Measurements from ENCODE around the gene COL12A1. TPM values are rescaled to one million over a fixed set of nuclear protein-coding genes. Genes with fewer than 3 reads are reported as not detected.
A peak's percentile ranks its signal among the peaks of the same experiment; 100 is the strongest.

COL12A1 gene
- total and polyA plus RNA-seq, 2 of the 13 experiments (the other 11 are each of a cell fraction or from before 2014, with no cell fraction given), result 0.02 TPM; not detected in 1

DNA sequence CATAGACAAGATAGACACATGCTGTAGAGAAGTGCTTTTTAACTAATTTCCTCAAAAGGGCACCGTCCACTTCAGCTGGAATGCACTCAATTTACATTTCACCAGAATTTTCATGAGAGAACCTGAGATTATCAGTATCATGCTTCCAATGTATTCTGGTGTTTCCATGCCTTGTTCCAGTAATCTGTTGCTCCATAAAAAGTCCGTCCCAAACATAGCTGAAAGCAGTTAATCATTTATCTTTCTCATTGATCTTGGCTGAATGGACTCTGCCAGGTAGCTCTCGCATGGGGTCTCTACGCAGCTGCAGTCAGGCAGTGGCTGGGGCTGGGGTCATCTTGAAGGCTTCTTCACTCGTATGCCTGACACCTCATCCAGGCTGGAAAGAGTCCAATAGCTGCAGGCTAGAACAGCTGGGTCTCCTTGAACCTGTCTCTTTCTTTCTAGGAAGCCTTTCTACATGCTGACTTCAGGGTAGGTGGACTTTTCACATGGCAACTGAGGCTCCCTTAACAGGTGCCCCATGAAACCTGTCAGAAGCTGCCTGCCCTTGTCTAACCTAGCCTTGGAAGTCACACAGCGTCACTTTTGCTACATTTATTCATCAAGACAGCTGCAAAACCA, 18.6 kb upstream of the COL12A1 start:
- in situ Hi-C loops (cut with HindIII; ENCODE audit: extremely low pct_ligation_motif_present, low pct_unique_long_range_greater_than_20kb), result loop anchor here (25.0 kb wide), 4 partner anchors 637 to 1487 kb away; no protein-coding TSS in a partner anchor
- H3K27ac ChIP-seq (ENCODE audit: extremely low read length, insufficient read depth, low read length), result no peak overlapping the region
- H3K9me3 ChIP-seq (ENCODE audit: low read length), result no peaks in the 10 kb centered on the region
- no peaks in the 10 kb centered on the region for H3K79me2 ChIP-seq (ENCODE audit: insufficient read depth, low read length)
- peak overlapping the region; percentile 25 for H2AFZ ChIP-seq (ENCODE audit: low read length)
- FAIRE-seq, result no peak
- no peaks in the 10 kb centered on the region for H3K27me3 ChIP-seq (ENCODE audit: control insufficient read depth in 1 of 2, insufficient read depth in 2 of 2, low read length in 2 of 2)
- H3K9ac ChIP-seq (ENCODE audit: insufficient read depth, low read depth, low read length), result peak overlapping the region; percentile 30; the same call in 1 of the 2 replicates
- ATAC-seq, result peak; percentile 99
- peak overlapping the region; percentile 82 for H3K4me2 ChIP-seq (ENCODE audit: low read depth, low read length)
- under 1% methylated on average over 6 of the region's 6 CpGs for WGBS (ENCODE audit: low lambda C conversion rate)
- intact Hi-C loops (cut with micrococcal nuclease; ENCODE audit: unreplicated experiment), result no loop called here
- no TSS peak for BruUV-seq (replicated peaks)
- ChIA-PET POLR2A (interaction anchor here (1.3 kb wide), 1 partner anchor 19 kb away, joined by 6 read pairs; the partner anchor contains the start of gene COX7A2), CTCF (ENCODE audit: low intra/inter-chr PET ratio, low total read pairs) (no interaction called here)
- peak overlapping the region in 2 of 3 experiments; percentile 3 to 47; a peak in 3 of 6 replicates for H3K4me3 ChIP-seq (replicated peaks in 1 of 3; ENCODE audit: insufficient read depth in 1 of 3, low read depth in 2 of 3, low read length in 3 of 3)
- peaks cover 19% of the 10 kb centered on the region for H3K4me1 ChIP-seq (ENCODE audit: insufficient read depth, low read length)
- H4K20me1 ChIP-seq (ENCODE audit: insufficient read depth, low read length), result no peaks in the 10 kb centered on the region
- DNase-seq (ENCODE audit: low spot score), result peak; percentile 29
- no peaks in the 10 kb centered on the region for H3K36me3 ChIP-seq (replicated peaks in 1 of 2; ENCODE audit: control insufficient read depth in 1 of 2, insufficient read depth in 2 of 2, low read length in 2 of 2)
- TF ChIP-seq ARID4A (CRISPR knock-in tag; IDR thresholded peaks at IDR 0.05; ENCODE audit: borderline replicate concordance) (peak; percentile 14; the same call in 1 of the 2 replicates), MTF2 (CRISPR knock-in tag; IDR thresholded peaks at IDR 0.05; ENCODE audit: borderline replicate concordance) (0 out of 2 replicates have a peak, but pooled peaks have one; percentile 31), ZNF768 (CRISPR knock-in tag; IDR thresholded peaks at IDR 0.05) (no peak), HNF4A (CRISPR knock-in tag; IDR thresholded peaks at IDR 0.05) (0 out of 2 replicates have a peak, but pooled peaks have one; percentile 23), PPARG (CRISPR knock-in tag; conservative IDR thresholded peaks at IDR 0.05) (no peak), PAXIP1 (CRISPR knock-in tag; conservative IDR thresholded peaks at IDR 0.05) (peak; percentile 67), GATAD2A (CRISPR knock-in tag; IDR thresholded peaks at IDR 0.05) (peak; percentile 32; the same call in 1 of the 2 replicates)
- TF ChIP-seq, protein P1, sequence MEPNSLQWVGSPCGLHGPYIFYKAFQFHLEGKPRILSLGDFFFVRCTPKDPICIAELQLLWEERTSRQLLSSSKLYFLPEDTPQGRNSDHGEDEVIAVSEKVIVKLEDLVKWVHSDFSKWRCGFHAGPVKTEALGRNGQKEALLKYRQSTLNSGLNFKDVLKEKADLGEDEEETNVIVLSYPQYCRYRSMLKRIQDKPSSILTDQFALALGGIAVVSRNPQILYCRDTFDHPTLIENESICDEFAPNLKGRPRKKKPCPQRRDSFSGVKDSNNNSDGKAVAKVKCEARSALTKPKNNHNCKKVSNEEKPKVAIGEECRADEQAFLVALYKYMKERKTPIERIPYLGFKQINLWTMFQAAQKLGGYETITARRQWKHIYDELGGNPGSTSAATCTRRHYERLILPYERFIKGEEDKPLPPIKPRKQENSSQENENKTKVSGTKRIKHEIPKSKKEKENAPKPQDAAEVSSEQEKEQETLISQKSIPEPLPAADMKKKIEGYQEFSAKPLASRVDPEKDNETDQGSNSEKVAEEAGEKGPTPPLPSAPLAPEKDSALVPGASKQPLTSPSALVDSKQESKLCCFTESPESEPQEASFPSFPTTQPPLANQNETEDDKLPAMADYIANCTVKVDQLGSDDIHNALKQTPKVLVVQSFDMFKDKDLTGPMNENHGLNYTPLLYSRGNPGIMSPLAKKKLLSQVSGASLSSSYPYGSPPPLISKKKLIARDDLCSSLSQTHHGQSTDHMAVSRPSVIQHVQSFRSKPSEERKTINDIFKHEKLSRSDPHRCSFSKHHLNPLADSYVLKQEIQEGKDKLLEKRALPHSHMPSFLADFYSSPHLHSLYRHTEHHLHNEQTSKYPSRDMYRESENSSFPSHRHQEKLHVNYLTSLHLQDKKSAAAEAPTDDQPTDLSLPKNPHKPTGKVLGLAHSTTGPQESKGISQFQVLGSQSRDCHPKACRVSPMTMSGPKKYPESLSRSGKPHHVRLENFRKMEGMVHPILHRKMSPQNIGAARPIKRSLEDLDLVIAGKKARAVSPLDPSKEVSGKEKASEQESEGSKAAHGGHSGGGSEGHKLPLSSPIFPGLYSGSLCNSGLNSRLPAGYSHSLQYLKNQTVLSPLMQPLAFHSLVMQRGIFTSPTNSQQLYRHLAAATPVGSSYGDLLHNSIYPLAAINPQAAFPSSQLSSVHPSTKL (CRISPR knock-in tag; IDR thresholded peaks at IDR 0.05), result peak; percentile 48; the same call in 1 of the 2 replicates
